B cell (primary cell): ENCODE results near the gene EFCAB8. TPM values are rescaled to one million over a fixed set of nuclear protein-coding genes. Genes with fewer than 3 reads are reported as not detected.

Experiments used
- ATAC-seq: fragments of 200-7000 bp; cut with Tn5 transposase; one replicate; pipeline ENCODE4 v1.10.0; 2021; ENCODE audit warnings: low read depth, mild to moderate bottlenecking, moderate number of reproducible peaks, moderate library complexity
- CTCF ChIA-PET: fragments of 350-600 bp; sonication (Branson Sonifier 250); formaldehyde crosslinking; loops from one replicate; lab custom pipeline; 2021; ENCODE audit warnings: antibody characterized with exemption, inconsistent platforms; lab: Charles Lee
- POLR2A ChIA-PET: fragments of 350-600 bp; sonication (Branson Sonifier 250); formaldehyde crosslinking; loops from one replicate; lab custom pipeline; 2021; ENCODE audit warnings: antibody characterized with exemption; lab: Charles Lee
- DNase-seq: peaks from one replicate; pipeline ENCODE4 v3.0.0; 2013
- H2AFZ ChIP-seq: 2 replicates; pipeline ENCODE4 v1.6.1; 2012; ENCODE audit warnings: mild to moderate bottlenecking, low read depth, low read length; ENCODE audit not compliant: insufficient read depth, poor library complexity, severe bottlenecking
- H3K27ac ChIP-seq, 2 donors: 1 replicate in 1 of 2; 2 replicates in 1 of 2; pipeline ENCODE4 v1.5.1; 2012 to 2013; ENCODE audit warnings: low read length in 2 of 2, mild to moderate bottlenecking in 2 of 2, moderate library complexity in 1 of 2
- H3K27me3 ChIP-seq, 4 experiments: fragments of 200-600 bp in 1 of 4; sonication (generic) in 1 of 4; replicated peaks in 1 of 4; 1 replicate in 2 of 4; 2 replicates in 2 of 4; pipeline versions ENCODE4 v1.6.1 to v1.7.0; 2013 to 2016; ENCODE audit warnings: low read length in 3 of 4, mild to moderate bottlenecking in 2 of 4, mixed read lengths in 1 of 4, moderate library complexity in 1 of 4; ENCODE audit not compliant: insufficient read depth in 4 of 4, control insufficient read depth in 3 of 4; ENCODE audit errors: control extremely low read depth in 1 of 4
- H3K36me3 ChIP-seq, 2 experiments: replicated peaks in 1 of 2; 1 replicate in 1 of 2; 2 replicates in 1 of 2; pipeline versions ENCODE4 v1.6.1 to v1.7.1; 2013; ENCODE audit warnings: low read length in 1 of 2; ENCODE audit not compliant: insufficient read depth in 2 of 2, control insufficient read depth in 1 of 2; ENCODE audit errors: control extremely low read depth in 1 of 2, extremely low read depth in 1 of 2
- H3K4me1 ChIP-seq, 2 donors: fragments of 200-600 bp in 1 of 2; sonication (generic) in 1 of 2; 1 replicate in 1 of 2; 2 replicates in 1 of 2; pipeline versions ENCODE4 v1.5.1 to v1.6.1; 2013 to 2017; ENCODE audit warnings: low read length in 2 of 2; ENCODE audit not compliant: control insufficient read depth in 2 of 2, insufficient read depth in 2 of 2
- H3K4me2 ChIP-seq: replicated peaks from 2 replicates; pipeline ENCODE3; 2012; ENCODE audit warnings: mild to moderate bottlenecking, low read depth, low read length; ENCODE audit not compliant: poor library complexity, severe bottlenecking
- H3K4me3 ChIP-seq, 5 experiments: fragments of 200-600 bp in 1 of 5; sonication (generic) in 1 of 5; 1 replicate in 3 of 5; 2 replicates in 2 of 5; pipeline versions ENCODE4 v1.5.1 to v1.7.0; 2011 to 2016; ENCODE audit warnings: low read length in 4 of 5, mild to moderate bottlenecking in 4 of 5, low read depth in 2 of 5, control low read depth in 1 of 5, moderate library complexity in 1 of 5; ENCODE audit not compliant: insufficient read depth in 1 of 5; ENCODE audit errors: control extremely low read depth in 1 of 5, extremely low read depth in 1 of 5
- H3K79me2 ChIP-seq: fragments of 200-600 bp; sonication (generic); one replicate; pipeline ENCODE4 v1.6.0; 2016; ENCODE audit warnings: low read length; ENCODE audit not compliant: control insufficient read depth, insufficient read depth
- H3K9ac ChIP-seq: fragments of 200-600 bp; sonication (generic); 2 replicates; pipeline ENCODE4 v1.6.1; 2017; ENCODE audit warnings: mild to moderate bottlenecking, low read length, moderate library complexity
- H3K9me3 ChIP-seq, 3 donors: one replicate each; pipeline versions ENCODE4 v1.6.1 to v1.7.1; 2013; ENCODE audit warnings: low read length in 2 of 3; ENCODE audit not compliant: control insufficient read depth in 2 of 3, insufficient read depth in 1 of 3; ENCODE audit errors: control extremely low read depth in 1 of 3
- H4K20me1 ChIP-seq: 2 replicates; pipeline ENCODE4 v1.6.0; 2012; ENCODE audit warnings: mild to moderate bottlenecking, low read length; ENCODE audit not compliant: insufficient read depth, control insufficient read depth, poor library complexity, severe bottlenecking
- H3K27ac Mint-ChIP-seq: one replicate; pipeline ENCODE4 v1.8.0; 2021; ENCODE audit warnings: mixed read lengths
- H3K27me3 Mint-ChIP-seq: one replicate; pipeline ENCODE4 v1.8.0; 2021; ENCODE audit warnings: mixed read lengths
- H3K4me1 Mint-ChIP-seq: one replicate; pipeline ENCODE4 v1.8.0; 2021; ENCODE audit warnings: mixed read lengths
- H3K4me3 Mint-ChIP-seq: one replicate; pipeline ENCODE4 v1.8.0; 2021; ENCODE audit warnings: mixed read lengths
- H3K9me3 Mint-ChIP-seq: one replicate; pipeline ENCODE4 v1.8.0; 2022; ENCODE audit warnings: mixed read lengths; ENCODE audit not compliant: insufficient read depth
- EZH2 ChIP-seq: IDR thresholded peaks from 2 replicates; pipeline ENCODE4 v1.6.1; 2012; ENCODE audit warnings: borderline replicate concordance, low read depth, mild to moderate bottlenecking, moderate library complexity, low read length; ENCODE audit not compliant: insufficient read depth, poor library complexity, severe bottlenecking
- WGBS: methylation state at CpG from one replicate; pipeline ENCODE4 v1.1.5; 2013; ENCODE audit warnings: missing lambda C conversion rate; ENCODE audit not compliant: insufficient coverage; 5-methylcytosine and 5-hydroxymethylcytosine counted together
- intact Hi-C: fragments of 100-400 bp; cut with micrococcal nuclease; formaldehyde crosslinking; loops from one replicate; pipeline ENCODE4 v1.10.0; 2022
- polyA plus RNA-seq: library from polyadenylated mRNA; depleted of rRNA; stranded (reverse); fragments of >200 nt; gene quantifications from 2 replicates; pipeline ENCODE4 v1.2.3, GENCODE V29; 2012
- total RNA-seq, 2 donors: library from RNA; stranded (reverse); fragments of 120-200 nt in 1 of 2; gene quantifications; 1 replicate in 1 of 2; 2 replicates in 1 of 2; pipeline versions ENCODE4 v1.2.3 to v1.2.4, GENCODE V29; 2013 to 2022
- TF ChIP-seq, protein P1 (sequence below): fragments of 200-600 bp; IDR thresholded peaks from one replicate; pipeline ENCODE4 v1.8.0; 2022; ENCODE audit warnings: antibody characterized with exemption, mild to moderate bottlenecking

The EFCAB8 gene
- total and polyA plus RNA-seq, 2 donors (not counting 1 experiment from before 2014, with no cell fraction given), result 0.72 to 2.3 TPM

DNA sequence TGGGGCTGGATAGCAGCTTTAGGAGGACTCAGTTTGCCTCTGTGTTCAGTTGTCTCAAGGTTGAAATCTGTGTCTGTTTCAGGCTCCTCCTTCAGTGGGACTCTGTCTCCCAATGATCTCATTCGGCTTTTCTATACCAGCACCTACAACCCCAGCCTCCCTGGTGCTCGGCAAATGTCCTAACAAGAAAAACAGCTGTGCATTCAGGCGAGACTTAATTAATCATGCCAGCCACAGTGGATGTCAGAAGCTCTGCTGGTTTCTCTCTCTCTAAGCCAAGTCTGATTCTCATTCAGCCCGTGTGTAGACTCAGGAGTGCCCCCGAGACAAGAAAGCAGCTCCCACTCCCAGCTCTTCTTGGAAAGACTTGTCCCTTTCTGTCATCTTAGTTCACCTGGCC, 98.7 kb downstream of the EFCAB8 start:
- Histone ChIP-seq H4K20me1 (no peaks in the 10 kb centered on the region), H3K4me2 (no peak overlapping the region), H3K36me3 (no peaks in the 10 kb centered on the region), H3K4me1 (no peaks in the 10 kb centered on the region), H3K9ac (no peak overlapping the region), H2AFZ (no peak overlapping the region), H3K27ac (no peak overlapping the region), H3K27me3 (no peaks in the 10 kb centered on the region), H3K4me3 (no peak overlapping the region), H3K79me2 (no peaks in the 10 kb centered on the region), H3K9me3 (peaks cover 0 to 33% (median 25%) of the 10 kb centered on the region in 3 donors)
- Mint-ChIP-seq H3K27me3 (peaks cover 5% of the 10 kb centered on the region), H3K9me3 (peaks cover 8% of the 10 kb centered on the region), H3K4me1 (no peaks in the 10 kb centered on the region), H3K27ac (no peak overlapping the region), H3K4me3 (no peak overlapping the region)
- TF ChIP-seq EZH2, result no peak
- TF ChIP-seq, protein P1, sequence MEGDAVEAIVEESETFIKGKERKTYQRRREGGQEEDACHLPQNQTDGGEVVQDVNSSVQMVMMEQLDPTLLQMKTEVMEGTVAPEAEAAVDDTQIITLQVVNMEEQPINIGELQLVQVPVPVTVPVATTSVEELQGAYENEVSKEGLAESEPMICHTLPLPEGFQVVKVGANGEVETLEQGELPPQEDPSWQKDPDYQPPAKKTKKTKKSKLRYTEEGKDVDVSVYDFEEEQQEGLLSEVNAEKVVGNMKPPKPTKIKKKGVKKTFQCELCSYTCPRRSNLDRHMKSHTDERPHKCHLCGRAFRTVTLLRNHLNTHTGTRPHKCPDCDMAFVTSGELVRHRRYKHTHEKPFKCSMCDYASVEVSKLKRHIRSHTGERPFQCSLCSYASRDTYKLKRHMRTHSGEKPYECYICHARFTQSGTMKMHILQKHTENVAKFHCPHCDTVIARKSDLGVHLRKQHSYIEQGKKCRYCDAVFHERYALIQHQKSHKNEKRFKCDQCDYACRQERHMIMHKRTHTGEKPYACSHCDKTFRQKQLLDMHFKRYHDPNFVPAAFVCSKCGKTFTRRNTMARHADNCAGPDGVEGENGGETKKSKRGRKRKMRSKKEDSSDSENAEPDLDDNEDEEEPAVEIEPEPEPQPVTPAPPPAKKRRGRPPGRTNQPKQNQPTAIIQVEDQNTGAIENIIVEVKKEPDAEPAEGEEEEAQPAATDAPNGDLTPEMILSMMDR, result no peak
- ChIA-PET POLR2A (no interaction called here), CTCF (no interaction called here)
- no peak for ATAC-seq
- WGBS, result 96% methylated on average over 5 of the region's 5 CpGs
- no peak for DNase-seq
- intact Hi-C loops, result no loop called here

DNA sequence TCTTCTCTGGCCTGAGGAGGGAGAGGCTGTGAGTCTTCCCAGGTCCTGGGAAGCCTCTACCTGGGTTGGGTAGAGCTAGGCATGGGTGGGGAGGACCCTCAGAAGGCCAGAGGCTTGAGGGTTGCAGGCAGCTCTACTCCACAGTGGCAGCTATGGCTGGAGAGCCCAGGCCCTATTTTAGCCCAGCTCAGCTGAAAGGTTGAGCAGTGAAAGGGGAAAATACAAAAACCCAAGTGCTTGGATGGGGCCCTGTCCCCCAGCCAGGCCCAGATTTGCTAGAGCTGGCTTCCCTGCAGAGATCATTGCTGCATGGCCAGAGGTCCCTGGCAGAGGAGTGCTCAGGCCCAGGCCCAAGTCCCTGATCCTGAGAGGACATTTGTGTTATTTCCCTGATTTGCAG, 99.9 kb downstream of the EFCAB8 start:
- ChIA-PET CTCF (no interaction called here), POLR2A (no interaction called here)
- Histone ChIP-seq H2AFZ (no peak overlapping the region), H3K27ac (no peak overlapping the region), H3K27me3 (no peaks in the 10 kb centered on the region), H3K36me3 (no peaks in the 10 kb centered on the region), H3K4me2 (no peak overlapping the region), H4K20me1 (no peaks in the 10 kb centered on the region), H3K9me3 (peaks cover 0 to 33% (median 25%) of the 10 kb centered on the region in 3 donors), H3K4me1 (no peaks in the 10 kb centered on the region), H3K79me2 (no peaks in the 10 kb centered on the region), H3K4me3 (no peak overlapping the region), H3K9ac (no peak overlapping the region)
- ATAC-seq, result no peak
- no peak overlapping the region for H3K27ac Mint-ChIP-seq
- intact Hi-C loops, result no loop called here
- H3K4me3 Mint-ChIP-seq, result no peak overlapping the region
- no peaks in the 10 kb centered on the region for H3K4me1 Mint-ChIP-seq
- peaks cover 5% of the 10 kb centered on the region for H3K27me3 Mint-ChIP-seq
- TF ChIP-seq, protein P1, result no peak
- TF ChIP-seq EZH2, result no peak
- no peak for DNase-seq
- peaks cover 8% of the 10 kb centered on the region for H3K9me3 Mint-ChIP-seq
